Spinal cord (tissue), 10 donors: ENCODE measurements around the gene IMMP2L. TPM values are rescaled to one million over a fixed set of nuclear protein-coding genes. Genes with fewer than 3 reads are reported as not detected.

ENCODE experiments used
- DNase-seq, 6 donors: peaks; one replicate each; pipeline versions ENCODE4 v3.0.0 to v3.0.0-alpha.2; 2013 to 2015; ENCODE audit warnings: low spot score in 6 of 6, low read depth in 4 of 6
- H3K27ac ChIP-seq: one replicate; pipeline ENCODE4 v1.5.1; 2013; ENCODE audit warnings: low read depth, low read length, control low read depth
- H3K27me3 ChIP-seq: one replicate; pipeline ENCODE4 v1.6.1; 2013; ENCODE audit warnings: low read length; ENCODE audit not compliant: control insufficient read depth, insufficient read depth
- H3K36me3 ChIP-seq: one replicate; pipeline ENCODE4 v1.6.1; 2013; ENCODE audit warnings: low read length; ENCODE audit not compliant: control insufficient read depth, insufficient read depth
- H3K4me1 ChIP-seq: one replicate; pipeline ENCODE4 v1.6.1; 2013; ENCODE audit warnings: low read length; ENCODE audit not compliant: control insufficient read depth, insufficient read depth
- H3K4me3 ChIP-seq: one replicate; pipeline ENCODE4 v1.5.1; 2013; ENCODE audit warnings: low read depth, low read length, control low read depth
- H3K9me3 ChIP-seq: one replicate; pipeline ENCODE4 v1.6.1; 2013; ENCODE audit warnings: low read length; ENCODE audit not compliant: control insufficient read depth, insufficient read depth
- WGBS: methylation state at CpG from one replicate; pipeline ENCODE4 v1.1.5; 2013; ENCODE audit warnings: missing lambda C conversion rate; ENCODE audit not compliant: insufficient coverage; 5-methylcytosine and 5-hydroxymethylcytosine counted together
- polyA plus RNA-seq, 2 donors: library from polyadenylated mRNA; unstranded; fragments of 120-200 nt; gene quantifications; one replicate each; pipeline ENCODE4 v1.2.1, GENCODE V29; 2013; ENCODE audit not compliant: insufficient read length in 2 of 2
- total RNA-seq, 2 donors: library from RNA; depleted of rRNA in 1 of 2; stranded (reverse); fragments of 120-200 nt in 1 of 2; fragments of >200 nt in 1 of 2; gene quantifications; one replicate each; pipeline versions ENCODE4 v1.2.3 to v1.2.4, GENCODE V29; 2013 to 2014
- donor health status: healthy.

Gene IMMP2L
- total and polyA plus RNA-seq, 4 donors = 14.8 to 26.8 (median 17.4) TPM

GRCh38 chr7:110724811-110725210, 837.5 kb downstream of the IMMP2L start:
- H3K9me3 ChIP-seq = no peaks in the 10 kb centered on the region
- H3K4me1 ChIP-seq = no peaks in the 10 kb centered on the region
- DNase-seq = no peak
- H3K4me3 ChIP-seq = no peak overlapping the region
- no peak overlapping the region for H3K27ac ChIP-seq
- no CpG with 5 or more reads among the region's 6 CpGs for WGBS
- no peaks in the 10 kb centered on the region for H3K27me3 ChIP-seq
- H3K36me3 ChIP-seq = no peaks in the 10 kb centered on the region

- Histone ChIP-seq H3K4me3 (no peak overlapping the region), H3K27ac (no peak overlapping the region), H3K9me3 (no peaks in the 10 kb centered on the region), H3K27me3 (no peaks in the 10 kb centered on the region), H3K36me3 (no peaks in the 10 kb centered on the region), H3K4me1 (no peaks in the 10 kb centered on the region)
- WGBS = no CpG with 5 or more reads among the region's 2 CpGs
- DNase-seq = no peak
These were observed 840.9 kb downstream of the IMMP2L start for GRCh38 chr7:110721395-110721794.

GRCh38 chr7:110720626-110721025, 841.7 kb downstream of the IMMP2L start:
- H3K4me3 ChIP-seq = no peak overlapping the region
- H3K9me3 ChIP-seq = no peaks in the 10 kb centered on the region
- H3K36me3 ChIP-seq = no peaks in the 10 kb centered on the region
- no CpG with 5 or more reads among the region's 3 CpGs for WGBS
- H3K27ac ChIP-seq = no peak overlapping the region
- no peaks in the 10 kb centered on the region for H3K27me3 ChIP-seq
- no peaks in the 10 kb centered on the region for H3K4me1 ChIP-seq
- DNase-seq = no peak

GRCh38 chr7:110719741-110720140, 842.6 kb downstream of the IMMP2L start:
- no peaks in the 10 kb centered on the region for H3K36me3 ChIP-seq
- no peaks in the 10 kb centered on the region for H3K9me3 ChIP-seq
- no peaks in the 10 kb centered on the region for H3K27me3 ChIP-seq
- WGBS = 100% methylated on average over 1 of the region's 3 CpGs
- no peak overlapping the region for H3K4me3 ChIP-seq
- peak in 2 of 6 donors; percentile 3 to 53 for DNase-seq
- H3K4me1 ChIP-seq = no peaks in the 10 kb centered on the region
- no peak overlapping the region for H3K27ac ChIP-seq

GRCh38 chr7:110718503-110719205, 843.6 kb downstream of the IMMP2L start:
- H3K27me3 ChIP-seq = no peaks in the 10 kb centered on the region
- no peak overlapping the region for H3K4me3 ChIP-seq
- no peaks in the 10 kb centered on the region for H3K4me1 ChIP-seq
- 42% methylated on average over 2 of the region's 3 CpGs for WGBS
- H3K27ac ChIP-seq = no peak overlapping the region
- peak in 2 of 6 donors; percentile 11 to 84 for DNase-seq
- no peaks in the 10 kb centered on the region for H3K9me3 ChIP-seq
- no peaks in the 10 kb centered on the region for H3K36me3 ChIP-seq

GRCh38 chr7:110704225-110704624, 858.1 kb downstream of the IMMP2L start:
- H3K27me3 ChIP-seq = no peaks in the 10 kb centered on the region
- H3K4me3 ChIP-seq = no peak overlapping the region
- H3K27ac ChIP-seq = no peak overlapping the region
- no peaks in the 10 kb centered on the region for H3K9me3 ChIP-seq
- WGBS = 100% methylated on average over 1 of the region's 2 CpGs
- no peak for DNase-seq
- H3K36me3 ChIP-seq = no peaks in the 10 kb centered on the region
- H3K4me1 ChIP-seq = no peaks in the 10 kb centered on the region

- 80% methylated on average over 1 of the region's 3 CpGs for WGBS
These were observed 863.7 kb downstream of the IMMP2L start for GRCh38 chr7:110698576-110698975.

GRCh38 chr7:110693344-110693743, 868.9 kb downstream of the IMMP2L start:
- DNase-seq = no peak
- H3K36me3 ChIP-seq = no peaks in the 10 kb centered on the region
- no peaks in the 10 kb centered on the region for H3K27me3 ChIP-seq
- no peaks in the 10 kb centered on the region for H3K9me3 ChIP-seq
- H3K4me1 ChIP-seq = no peaks in the 10 kb centered on the region
- H3K4me3 ChIP-seq = no peak overlapping the region
- no peak overlapping the region for H3K27ac ChIP-seq

More at GRCh38 chr7:110698576-110698975, 863.7 kb downstream of the IMMP2L start:
- DNase-seq = no peak
- Histone ChIP-seq H3K36me3 (no peaks in the 10 kb centered on the region), H3K4me1 (no peaks in the 10 kb centered on the region), H3K9me3 (no peaks in the 10 kb centered on the region), H3K4me3 (no peak overlapping the region), H3K27me3 (no peaks in the 10 kb centered on the region), H3K27ac (no peak overlapping the region)

- H3K27me3 ChIP-seq = no peaks in the 10 kb centered on the region
- H3K4me3 ChIP-seq = no peak overlapping the region
- 86% methylated on average over 2 of the region's 2 CpGs for WGBS
- H3K9me3 ChIP-seq = no peaks in the 10 kb centered on the region
- no peak overlapping the region for H3K27ac ChIP-seq
- no peaks in the 10 kb centered on the region for H3K4me1 ChIP-seq
- no peaks in the 10 kb centered on the region for H3K36me3 ChIP-seq
- no peak for DNase-seq
These were observed 873.4 kb downstream of the IMMP2L start for GRCh38 chr7:110688908-110689307.

- H3K4me3 ChIP-seq = no peak overlapping the region
- no peak for DNase-seq
- no peaks in the 10 kb centered on the region for H3K36me3 ChIP-seq
- no peaks in the 10 kb centered on the region for H3K4me1 ChIP-seq
- no peaks in the 10 kb centered on the region for H3K9me3 ChIP-seq
- no peak overlapping the region for H3K27ac ChIP-seq
- H3K27me3 ChIP-seq = no peaks in the 10 kb centered on the region
These were observed 876.4 kb downstream of the IMMP2L start for GRCh38 chr7:110685899-110686298.
